KMS-11 (cell line): ENCODE results near the gene PTGFRN.
"Not testable (repeated sequence)": the region's sequence is repeated elsewhere in the genome, so short reads cannot be mapped to it uniquely, and the experiment has no call there.

ENCODE experiments used
- H2AFZ ChIP-seq: fragments of 200-600 bp; sonication (generic); 2 replicates; pipeline ENCODE4 v1.6.1; 2016; ENCODE audit warnings: antibody characterized with exemption, mixed run types, low read depth
- H3K27ac ChIP-seq: fragments of 200-600 bp; sonication (generic); 2 replicates; pipeline ENCODE4 v1.6.1; 2016; ENCODE audit warnings: mild to moderate bottlenecking, mixed run types
- H3K27me3 ChIP-seq: fragments of 200-600 bp; sonication (generic); 2 replicates; pipeline ENCODE4 v1.6.1; 2017; ENCODE audit warnings: mild to moderate bottlenecking, low read depth, mixed run types, moderate library complexity; ENCODE audit not compliant: insufficient read depth
- H3K36me3 ChIP-seq: fragments of 200-600 bp; sonication (generic); 2 replicates; pipeline ENCODE4 v1.6.1; 2017; ENCODE audit warnings: mild to moderate bottlenecking, mixed run types; ENCODE audit not compliant: insufficient read depth
- H3K4me1 ChIP-seq: fragments of 200-600 bp; sonication (generic); 2 replicates; pipeline ENCODE4 v1.6.1; 2016; ENCODE audit warnings: mild to moderate bottlenecking, low read depth, mixed run types; ENCODE audit not compliant: poor library complexity, severe bottlenecking
- H3K4me2 ChIP-seq: fragments of 200-600 bp; sonication (generic); 2 replicates; pipeline ENCODE4 v1.7.0; 2016; ENCODE audit warnings: mild to moderate bottlenecking, mixed run types
- H3K4me3 ChIP-seq: fragments of 200-600 bp; sonication (generic); IDR thresholded peaks from 2 replicates; pipeline ENCODE4 v1.6.1; 2017; ENCODE audit warnings: low read depth, low read length, mixed read lengths; ENCODE audit not compliant: insufficient read depth
- H3K79me2 ChIP-seq: fragments of 200-600 bp; sonication (generic); 2 replicates; pipeline ENCODE4 v1.6.1; 2016; ENCODE audit warnings: low read depth, mixed run types; ENCODE audit not compliant: insufficient read depth
- H3K9ac ChIP-seq: fragments of 200-600 bp; sonication (generic); 2 replicates; pipeline ENCODE4 v1.6.1; 2016; ENCODE audit warnings: mild to moderate bottlenecking, mixed run types
- H4K20me1 ChIP-seq: fragments of 200-600 bp; sonication (generic); 2 replicates; pipeline ENCODE4 v1.6.1; 2016; ENCODE audit warnings: mild to moderate bottlenecking, mixed run types; ENCODE audit not compliant: insufficient read depth
- TF ChIP-seq, protein P1 (sequence below): fragments of 200-600 bp; sonication (generic); conservative IDR thresholded peaks from 2 replicates; pipeline ENCODE4 v1.6.1; 2017; ENCODE audit warnings: low read depth, mild to moderate bottlenecking, antibody characterized with exemption, low read length, moderate library complexity, mixed read lengths

The PTGFRN gene

DNA sequence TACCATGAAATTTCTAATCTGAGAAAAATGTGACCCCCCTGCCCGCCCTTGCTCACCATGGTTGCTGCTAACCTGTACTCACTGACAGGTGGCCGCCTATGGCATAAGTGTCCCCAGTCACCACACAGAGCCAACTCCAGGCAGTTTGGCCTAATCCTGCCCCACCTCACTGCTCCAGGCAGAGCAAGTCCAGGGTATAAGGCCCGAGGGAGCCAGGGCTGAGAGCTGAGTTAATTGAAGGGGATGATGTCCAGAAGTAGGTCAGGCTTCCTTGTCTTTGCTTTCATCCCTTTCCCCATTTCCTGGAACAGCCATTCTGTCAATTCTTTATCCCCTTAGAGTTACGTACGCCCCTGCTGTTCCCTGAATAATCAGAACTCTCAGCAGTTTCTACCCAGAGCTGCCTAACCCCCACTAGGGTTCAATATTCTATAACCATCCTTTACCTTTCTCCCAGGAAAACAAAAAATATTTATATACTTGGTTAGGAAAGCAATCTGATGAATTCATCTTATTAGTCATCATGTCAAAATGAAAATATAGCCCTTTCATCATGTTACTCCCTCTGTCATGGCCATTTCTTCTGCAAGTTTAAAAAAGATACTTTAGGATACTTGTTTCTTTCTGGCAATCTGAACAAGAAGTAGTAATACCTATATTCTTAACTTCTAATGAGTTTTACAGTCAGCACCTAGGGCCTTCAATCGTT is 62.4 kb downstream of the PTGFRN start:
- H3K4me2 ChIP-seq: no peak overlapping the region
- no peaks in the 10 kb centered on the region for H4K20me1 ChIP-seq
- TF ChIP-seq, protein P1, sequence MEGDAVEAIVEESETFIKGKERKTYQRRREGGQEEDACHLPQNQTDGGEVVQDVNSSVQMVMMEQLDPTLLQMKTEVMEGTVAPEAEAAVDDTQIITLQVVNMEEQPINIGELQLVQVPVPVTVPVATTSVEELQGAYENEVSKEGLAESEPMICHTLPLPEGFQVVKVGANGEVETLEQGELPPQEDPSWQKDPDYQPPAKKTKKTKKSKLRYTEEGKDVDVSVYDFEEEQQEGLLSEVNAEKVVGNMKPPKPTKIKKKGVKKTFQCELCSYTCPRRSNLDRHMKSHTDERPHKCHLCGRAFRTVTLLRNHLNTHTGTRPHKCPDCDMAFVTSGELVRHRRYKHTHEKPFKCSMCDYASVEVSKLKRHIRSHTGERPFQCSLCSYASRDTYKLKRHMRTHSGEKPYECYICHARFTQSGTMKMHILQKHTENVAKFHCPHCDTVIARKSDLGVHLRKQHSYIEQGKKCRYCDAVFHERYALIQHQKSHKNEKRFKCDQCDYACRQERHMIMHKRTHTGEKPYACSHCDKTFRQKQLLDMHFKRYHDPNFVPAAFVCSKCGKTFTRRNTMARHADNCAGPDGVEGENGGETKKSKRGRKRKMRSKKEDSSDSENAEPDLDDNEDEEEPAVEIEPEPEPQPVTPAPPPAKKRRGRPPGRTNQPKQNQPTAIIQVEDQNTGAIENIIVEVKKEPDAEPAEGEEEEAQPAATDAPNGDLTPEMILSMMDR: no peak
- no peaks in the 10 kb centered on the region for H3K27me3 ChIP-seq
- no peak overlapping the region for H3K4me3 ChIP-seq
- H3K79me2 ChIP-seq: no peaks in the 10 kb centered on the region
- no peak overlapping the region for H3K9ac ChIP-seq
- H3K27ac ChIP-seq: no peak overlapping the region
- H3K4me1 ChIP-seq: no peaks in the 10 kb centered on the region
- H2AFZ ChIP-seq: no peak overlapping the region
- no peaks in the 10 kb centered on the region for H3K36me3 ChIP-seq

DNA sequence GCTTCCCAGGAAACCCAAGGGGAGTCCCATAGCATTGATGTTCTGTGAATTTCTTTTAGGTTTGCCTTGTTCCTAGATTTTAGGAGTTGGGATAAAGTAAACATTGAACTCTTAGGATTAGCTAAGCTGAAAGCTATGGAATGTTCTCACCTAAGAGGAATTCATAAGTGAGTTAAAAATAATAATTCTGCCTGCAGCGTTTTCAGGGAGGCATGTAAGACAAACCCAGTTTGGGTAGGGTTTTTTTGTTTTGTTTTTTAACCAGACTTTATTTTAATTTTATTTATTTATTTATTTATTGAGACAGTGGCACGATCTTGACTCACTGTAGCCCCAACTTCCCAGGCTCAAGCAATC is 62.9 kb downstream of the PTGFRN start:
- no peak overlapping the region for H3K4me2 ChIP-seq
- no peak overlapping the region for H3K27ac ChIP-seq
- TF ChIP-seq, protein P1: no peak

DNA sequence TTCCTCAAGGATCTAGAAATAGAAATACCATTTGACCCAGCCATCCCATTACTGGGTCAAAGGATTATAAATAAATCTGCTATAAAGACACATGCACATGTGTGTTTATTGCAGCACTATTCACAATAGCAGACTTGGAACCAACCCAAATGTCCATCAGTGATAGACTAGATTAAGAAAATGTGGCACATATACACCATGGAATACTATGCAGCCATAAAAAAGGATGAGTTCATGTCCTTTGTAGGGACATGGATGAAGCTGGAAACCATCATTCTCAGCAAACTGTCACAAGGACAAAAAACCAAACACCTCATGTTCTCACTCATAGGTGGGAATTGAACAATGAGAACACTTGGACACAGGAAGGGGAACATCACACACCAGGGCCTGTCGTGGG is 70.6 kb downstream of the PTGFRN start:
- H4K20me1 ChIP-seq, H3K9ac ChIP-seq, H3K27ac ChIP-seq, H3K4me3 ChIP-seq, H3K4me1 ChIP-seq, H3K36me3 ChIP-seq, H2AFZ ChIP-seq, H3K79me2 ChIP-seq, H3K4me2 ChIP-seq, H3K27me3 ChIP-seq: not testable (repeated sequence)

More for the DNA sequence above, 62.9 kb downstream of the PTGFRN start:
- Histone ChIP-seq H3K36me3 (no peaks in the 10 kb centered on the region), H3K4me3 (no peak overlapping the region), H3K79me2 (no peaks in the 10 kb centered on the region), H4K20me1 (no peaks in the 10 kb centered on the region), H3K27me3 (no peaks in the 10 kb centered on the region), H3K4me1 (no peaks in the 10 kb centered on the region), H3K9ac (no peak overlapping the region), H2AFZ (no peak overlapping the region)

DNA sequence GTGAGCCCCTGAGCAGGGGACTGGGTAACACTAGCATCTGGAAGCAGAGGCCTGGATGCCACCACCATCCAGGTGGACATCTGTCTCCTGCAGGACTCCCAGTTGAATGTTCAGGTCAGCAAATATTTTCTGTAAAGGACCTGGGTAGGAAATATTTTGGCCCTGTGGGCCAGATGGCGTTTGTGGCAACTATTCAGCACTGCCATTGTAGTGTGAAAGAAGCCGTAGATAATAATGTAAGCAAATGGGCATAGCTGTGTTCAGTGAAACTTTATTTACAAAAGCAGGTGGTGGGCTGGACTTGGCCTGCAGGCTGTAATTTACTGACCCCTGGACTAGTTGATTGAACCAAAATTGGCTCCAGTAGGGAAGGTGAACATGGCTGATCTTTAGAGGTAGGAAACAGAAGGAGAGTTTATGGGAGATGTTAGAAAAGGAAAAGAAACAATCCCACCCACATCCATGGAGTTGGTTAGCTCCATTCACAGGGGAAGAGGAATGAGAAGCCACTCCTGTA is 71.9 kb downstream of the PTGFRN start:
- Histone ChIP-seq H3K9ac (no peak overlapping the region), H4K20me1 (no peaks in the 10 kb centered on the region), H3K27ac (no peak overlapping the region), H3K79me2 (no peaks in the 10 kb centered on the region), H3K4me3 (no peak overlapping the region), H3K4me1 (no peaks in the 10 kb centered on the region), H3K27me3 (no peaks in the 10 kb centered on the region), H3K36me3 (no peaks in the 10 kb centered on the region), H2AFZ (no peak overlapping the region), H3K4me2 (no peak overlapping the region)
- TF ChIP-seq, protein P1: no peak

DNA sequence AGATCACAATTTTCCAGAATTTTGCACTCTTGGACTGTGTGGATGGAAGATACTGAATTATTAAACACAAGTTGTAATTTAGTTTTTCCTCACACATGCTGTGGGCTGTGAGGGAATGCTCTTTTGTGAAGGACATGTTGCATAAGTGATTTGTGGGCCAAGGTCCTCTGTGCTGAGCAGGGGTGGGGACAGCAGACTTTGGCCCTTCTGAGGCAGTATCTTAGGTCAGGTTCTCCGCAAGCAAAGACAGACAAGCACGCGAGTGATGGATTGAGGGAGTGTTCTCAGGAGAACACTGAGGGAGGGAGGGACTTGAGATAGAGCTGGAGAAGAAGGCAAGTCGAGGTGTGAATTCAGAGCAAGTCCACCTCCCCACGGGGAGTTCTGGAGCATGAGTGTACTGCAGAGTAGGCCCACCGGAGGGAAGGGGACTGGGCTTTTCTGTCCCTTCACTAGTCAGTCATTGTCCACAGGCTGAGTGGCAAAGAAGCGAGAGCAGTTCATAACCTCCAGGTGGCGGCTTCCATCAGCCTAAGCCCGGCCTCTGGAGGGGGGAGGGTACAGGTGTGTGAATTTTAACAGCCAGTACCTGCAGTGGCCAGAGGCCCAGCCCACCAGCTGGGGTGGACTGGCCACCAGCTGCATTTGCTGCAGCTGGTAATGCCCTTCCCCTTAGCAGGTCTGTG is 72.7 kb downstream of the PTGFRN start:
- Histone ChIP-seq H3K4me3 (no peak overlapping the region), H3K4me1 (no peaks in the 10 kb centered on the region), H3K9ac (no peak overlapping the region), H3K36me3 (no peaks in the 10 kb centered on the region), H3K27ac (no peak overlapping the region), H2AFZ (no peak overlapping the region), H3K4me2 (no peak overlapping the region), H3K27me3 (no peaks in the 10 kb centered on the region), H4K20me1 (no peaks in the 10 kb centered on the region), H3K79me2 (no peaks in the 10 kb centered on the region)
- TF ChIP-seq, protein P1: no peak
